Nephron (organoid): ENCODE results near the gene RALGAPB.

Experiments
- H3K27ac Mint-ChIP-seq, 3 experiments: 2 replicates each; pipeline ENCODE4 v1.8.0; 2020; ENCODE audit warnings: mixed read lengths in 3 of 3, mild to moderate bottlenecking in 2 of 3, moderate library complexity in 1 of 3
- H3K27me3 Mint-ChIP-seq: 2 replicates; pipeline ENCODE4 v1.8.0; 2021; ENCODE audit warnings: low read depth, mild to moderate bottlenecking, moderate library complexity, mixed read lengths
- H3K36me3 Mint-ChIP-seq: 2 replicates; pipeline ENCODE4 v1.8.0; 2020; ENCODE audit warnings: low read depth, mixed read lengths
- H3K4me1 Mint-ChIP-seq: 2 replicates; pipeline ENCODE4 v1.8.0; 2020; ENCODE audit warnings: mixed read lengths
- H3K4me3 Mint-ChIP-seq, 3 experiments: 2 replicates each; pipeline ENCODE4 v1.8.0; 2020; ENCODE audit warnings: mild to moderate bottlenecking in 3 of 3, mixed read lengths in 3 of 3, moderate library complexity in 2 of 3
- H3K9me3 Mint-ChIP-seq: 2 replicates; pipeline ENCODE4 v1.8.0; 2020; ENCODE audit warnings: mixed read lengths
- TF ChIP-seq, protein P1 (sequence below), 3 experiments: fragments of 200-600 bp; sonication (generic); IDR thresholded peaks; one replicate each; pipeline ENCODE4 v1.5.0; 2021; ENCODE audit warnings: antibody characterized with exemption in 3 of 3; ENCODE audit not compliant: unreplicated experiment in 3 of 3

Gene RALGAPB

DNA sequence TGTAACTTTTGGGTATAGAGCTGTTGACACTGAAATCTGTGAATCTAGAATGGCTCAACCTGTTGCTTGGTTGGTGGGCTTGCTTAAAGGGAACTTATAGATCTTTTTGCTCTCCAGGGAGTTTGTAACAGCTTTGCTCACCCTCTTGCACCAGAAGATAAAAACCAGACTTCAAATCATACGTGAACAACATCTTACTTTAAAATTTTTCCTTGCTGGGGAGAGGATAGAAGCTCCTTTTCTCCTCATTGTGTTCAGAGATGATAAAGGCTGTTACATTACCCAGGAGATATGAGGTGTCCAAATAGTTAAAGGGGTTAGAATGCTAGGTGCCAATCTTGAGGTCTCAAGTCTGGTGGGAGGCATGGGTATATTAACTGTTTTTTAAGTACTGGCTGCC is 46.8 kb downstream of the RALGAPB start:
- Mint-ChIP-seq H3K4me3 (no peak overlapping the region), H3K9me3 (no peaks in the 10 kb centered on the region)
- TF ChIP-seq, protein P1, sequence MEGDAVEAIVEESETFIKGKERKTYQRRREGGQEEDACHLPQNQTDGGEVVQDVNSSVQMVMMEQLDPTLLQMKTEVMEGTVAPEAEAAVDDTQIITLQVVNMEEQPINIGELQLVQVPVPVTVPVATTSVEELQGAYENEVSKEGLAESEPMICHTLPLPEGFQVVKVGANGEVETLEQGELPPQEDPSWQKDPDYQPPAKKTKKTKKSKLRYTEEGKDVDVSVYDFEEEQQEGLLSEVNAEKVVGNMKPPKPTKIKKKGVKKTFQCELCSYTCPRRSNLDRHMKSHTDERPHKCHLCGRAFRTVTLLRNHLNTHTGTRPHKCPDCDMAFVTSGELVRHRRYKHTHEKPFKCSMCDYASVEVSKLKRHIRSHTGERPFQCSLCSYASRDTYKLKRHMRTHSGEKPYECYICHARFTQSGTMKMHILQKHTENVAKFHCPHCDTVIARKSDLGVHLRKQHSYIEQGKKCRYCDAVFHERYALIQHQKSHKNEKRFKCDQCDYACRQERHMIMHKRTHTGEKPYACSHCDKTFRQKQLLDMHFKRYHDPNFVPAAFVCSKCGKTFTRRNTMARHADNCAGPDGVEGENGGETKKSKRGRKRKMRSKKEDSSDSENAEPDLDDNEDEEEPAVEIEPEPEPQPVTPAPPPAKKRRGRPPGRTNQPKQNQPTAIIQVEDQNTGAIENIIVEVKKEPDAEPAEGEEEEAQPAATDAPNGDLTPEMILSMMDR (IDR thresholded peaks at IDR 0.05; ENCODE audit: unreplicated experiment in 3 of 3) = no peak

GRCh38 chr20:38520261-38520660 is 47.6 kb downstream of the RALGAPB start:
- peaks cover 59% of the 10 kb centered on the region for H3K36me3 Mint-ChIP-seq
- TF ChIP-seq, protein P1 (IDR thresholded peaks at IDR 0.05; ENCODE audit: unreplicated experiment in 3 of 3) = no peak
- no peak overlapping the region for H3K4me3 Mint-ChIP-seq
- no peaks in the 10 kb centered on the region for H3K4me1 Mint-ChIP-seq
- no peaks in the 10 kb centered on the region for H3K27me3 Mint-ChIP-seq
- H3K27ac Mint-ChIP-seq = no peak overlapping the region
- no peaks in the 10 kb centered on the region for H3K9me3 Mint-ChIP-seq

More for the DNA sequence above, 46.8 kb downstream of the RALGAPB start:
- Mint-ChIP-seq H3K27ac (no peak overlapping the region), H3K27me3 (no peaks in the 10 kb centered on the region), H3K36me3 (peaks cover 52% of the 10 kb centered on the region), H3K4me1 (no peaks in the 10 kb centered on the region)

GRCh38 chr20:38523697-38524096 is 51.1 kb downstream of the RALGAPB start:
- Mint-ChIP-seq H3K27ac (no peak overlapping the region), H3K4me1 (no peaks in the 10 kb centered on the region), H3K27me3 (no peaks in the 10 kb centered on the region), H3K9me3 (no peaks in the 10 kb centered on the region), H3K4me3 (no peak overlapping the region), H3K36me3 (peaks cover 54% of the 10 kb centered on the region)
- TF ChIP-seq, protein P1 (IDR thresholded peaks at IDR 0.05; ENCODE audit: unreplicated experiment in 3 of 3) = no peak

DNA sequence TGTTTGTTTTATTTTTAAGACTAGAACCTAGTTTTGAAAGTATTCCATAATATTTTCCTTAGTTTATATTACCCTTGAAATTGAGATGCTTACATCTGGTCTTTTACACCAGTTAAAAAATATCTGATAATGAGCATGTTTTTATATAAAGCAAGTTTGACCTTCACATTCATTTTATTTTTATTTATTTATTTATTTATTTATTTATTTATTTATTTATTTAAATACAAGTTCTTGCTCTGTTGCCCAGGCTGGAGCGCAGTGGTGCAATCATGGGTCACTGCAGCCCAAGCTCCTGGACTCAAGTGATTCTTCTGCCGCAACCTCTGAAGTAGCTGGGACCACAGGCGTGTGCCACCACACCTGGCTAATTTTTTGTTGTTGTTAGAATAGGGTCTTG is 55.5 kb downstream of the RALGAPB start:
- Mint-ChIP-seq H3K4me3 (no peak overlapping the region), H3K27ac (no peak overlapping the region), H3K4me1 (no peaks in the 10 kb centered on the region), H3K36me3 (peaks cover 58% of the 10 kb centered on the region), H3K9me3 (no peaks in the 10 kb centered on the region), H3K27me3 (no peaks in the 10 kb centered on the region)
- TF ChIP-seq, protein P1 (IDR thresholded peaks at IDR 0.05; ENCODE audit: unreplicated experiment in 3 of 3) = no peak

GRCh38 chr20:38531021-38531420 is 58.4 kb downstream of the RALGAPB start:
- Mint-ChIP-seq H3K27ac (no peak overlapping the region), H3K4me1 (no peaks in the 10 kb centered on the region), H3K36me3 (peaks cover 49% of the 10 kb centered on the region), H3K9me3 (no peaks in the 10 kb centered on the region), H3K4me3 (no peak overlapping the region), H3K27me3 (no peaks in the 10 kb centered on the region)
- TF ChIP-seq, protein P1 (IDR thresholded peaks at IDR 0.05; ENCODE audit: unreplicated experiment in 3 of 3) = no peak

DNA sequence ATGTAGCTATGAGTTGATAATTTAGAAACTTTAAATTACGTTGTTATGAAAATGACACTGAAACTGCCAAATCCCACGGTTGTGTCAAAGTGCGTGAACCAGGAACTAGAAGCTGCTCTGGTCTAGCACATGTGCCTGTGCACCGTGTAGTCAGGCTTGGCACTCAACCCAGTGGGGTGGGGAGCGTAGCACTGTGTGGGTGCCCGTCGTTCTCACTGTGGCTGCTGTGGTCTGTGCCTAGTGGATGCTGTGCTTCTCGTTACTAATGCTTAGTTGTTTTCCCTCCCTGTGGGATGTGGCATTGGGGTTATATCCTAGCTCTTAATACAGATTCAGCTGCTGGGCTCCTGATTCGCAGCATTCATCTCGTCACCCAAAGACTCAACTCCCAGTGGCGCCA is 62.1 kb downstream of the RALGAPB start:
- Mint-ChIP-seq H3K4me3 (no peak overlapping the region), H3K9me3 (no peaks in the 10 kb centered on the region), H3K36me3 (peaks cover 69% of the 10 kb centered on the region), H3K4me1 (no peaks in the 10 kb centered on the region), H3K27ac (no peak overlapping the region), H3K27me3 (no peaks in the 10 kb centered on the region)
- TF ChIP-seq, protein P1 (IDR thresholded peaks at IDR 0.05; ENCODE audit: unreplicated experiment in 3 of 3) = no peak
